IMR-90 (cell line): ENCODE measurements around the gene ZNF362. TPM values are rescaled to one million over a fixed set of nuclear protein-coding genes. Genes with fewer than 3 reads are reported as not detected.

ENCODE experiments used
- ATAC-seq: fragments of 200-7000 bp; cut with Tn5 transposase; 2 replicates; pipeline ENCODE4 v1.9.1; 2020; ENCODE audit warnings: low read depth, mild to moderate bottlenecking, moderate library complexity
- BruUV-seq: library from RNA; stranded (reverse); fragments of 400-500 nt; replicated peaks from 2 replicates; lab custom pipeline; 2021; lab: Mats Ljungman, UMichigan
- CTCF ChIA-PET: fragments of 300-600 bp; formaldehyde crosslinking; extraction: SDS; loops from one replicate; lab custom pipeline; 2021; ENCODE audit warnings: antibody characterized with exemption; lab: Yijun Ruan, JAX
- POLR2A ChIA-PET: fragments of 300-600 bp; sonication (Branson Sonifier 250); formaldehyde crosslinking; loops from one replicate; lab custom pipeline; 2022; ENCODE audit warnings: antibody characterized with exemption; ENCODE audit not compliant: unreplicated experiment; lab: Charles Lee
- DNase-seq: peaks from one replicate; pipeline ENCODE4 v3.0.0; 2013
- H2AFZ ChIP-seq: replicated peaks from 2 replicates; pipeline ENCODE3; 2013; ENCODE audit warnings: low read length, mild to moderate bottlenecking; ENCODE audit not compliant: poor library complexity
- H2AK5ac ChIP-seq: 2 replicates; pipeline ENCODE4 v1.6.1; 2013; ENCODE audit warnings: low read depth, low read length, inconsistent platforms
- H2AK9ac ChIP-seq: replicated peaks from 2 replicates; pipeline ENCODE3; 2013; ENCODE audit warnings: mild to moderate bottlenecking, low read depth, low read length, moderate library complexity; ENCODE audit not compliant: poor library complexity
- H2BK120ac ChIP-seq: 2 replicates; pipeline ENCODE4 v1.6.1; 2013; ENCODE audit warnings: low read depth, low read length, inconsistent platforms
- H2BK15ac ChIP-seq: 3 replicates; pipeline ENCODE4 v1.6.1; 2013; ENCODE audit warnings: low read depth, low read length, inconsistent platforms
- H2BK20ac ChIP-seq: 2 replicates; pipeline ENCODE4 v1.6.1; 2013; ENCODE audit warnings: low read depth, mild to moderate bottlenecking, inconsistent platforms, low read length, moderate library complexity
- H2BK5ac ChIP-seq: 2 replicates; pipeline ENCODE4 v1.6.1; 2013; ENCODE audit warnings: mild to moderate bottlenecking, low read depth, low read length, inconsistent platforms; ENCODE audit not compliant: poor library complexity, severe bottlenecking
- H3K14ac ChIP-seq: replicated peaks from 2 replicates; pipeline ENCODE4 v1.6.1; 2013; ENCODE audit warnings: low read depth, low read length, inconsistent platforms
- H3K18ac ChIP-seq: 2 replicates; pipeline ENCODE4 v1.6.1; 2013; ENCODE audit warnings: low read depth, low read length, control low read depth
- H3K23ac ChIP-seq: 2 replicates; pipeline ENCODE4 v1.6.1; 2013; ENCODE audit warnings: low read depth, low read length, inconsistent platforms
- H3K27ac ChIP-seq: 2 replicates; pipeline ENCODE4 v1.5.1; 2013; ENCODE audit warnings: mild to moderate bottlenecking, control low read depth, low read length; ENCODE audit not compliant: insufficient read depth
- H3K27me3 ChIP-seq: 2 replicates; pipeline ENCODE4 v1.6.1; 2013; ENCODE audit warnings: low read length; ENCODE audit not compliant: control insufficient read depth, insufficient read depth
- H3K36me3 ChIP-seq: 2 replicates; pipeline ENCODE4 v1.6.1; 2013; ENCODE audit warnings: low read length, mixed read lengths; ENCODE audit not compliant: control insufficient read depth, insufficient read depth
- H3K4ac ChIP-seq: 2 replicates; pipeline ENCODE4 v1.6.1; 2013; ENCODE audit warnings: low read depth, low read length, inconsistent platforms
- H3K4me1 ChIP-seq: 2 replicates; pipeline ENCODE4 v1.6.1; 2013; ENCODE audit warnings: low read length, mixed read lengths; ENCODE audit not compliant: control insufficient read depth, insufficient read depth
- H3K4me2 ChIP-seq: 2 replicates; pipeline ENCODE4 v1.6.1; 2013; ENCODE audit warnings: low read depth, mild to moderate bottlenecking, control low read depth, low read length, moderate library complexity
- H3K4me3 ChIP-seq: 2 replicates; pipeline ENCODE4 v1.5.1; 2013; ENCODE audit warnings: low read depth, mild to moderate bottlenecking, control low read depth, low read length, moderate library complexity; ENCODE audit not compliant: insufficient read depth
- H3K56ac ChIP-seq: 2 replicates; pipeline ENCODE4 v1.6.1; 2013; ENCODE audit warnings: low read length, inconsistent platforms; ENCODE audit not compliant: insufficient read depth; ENCODE audit errors: extremely low read depth
- H3K79me1 ChIP-seq, 2 experiments: 2 replicates each; pipeline ENCODE4 v1.6.1; 2013; ENCODE audit warnings: low read length in 2 of 2, inconsistent platforms in 1 of 2, low read depth in 1 of 2
- H3K9ac ChIP-seq: 2 replicates; pipeline ENCODE4 v1.6.1; 2013; ENCODE audit warnings: low read depth, low read length, control low read depth
- H3K9me1 ChIP-seq: 2 replicates; pipeline ENCODE4 v1.6.1; 2013; ENCODE audit warnings: low read length, inconsistent platforms; ENCODE audit not compliant: insufficient read depth
- H3K9me3 ChIP-seq: 2 replicates; pipeline ENCODE4 v1.6.1; 2013; ENCODE audit warnings: low read length; ENCODE audit not compliant: control insufficient read depth, insufficient read depth
- H4K20me1 ChIP-seq: 2 replicates; pipeline ENCODE4 v1.6.1; 2013; ENCODE audit warnings: low read length, inconsistent platforms; ENCODE audit not compliant: insufficient read depth
- H4K5ac ChIP-seq: 2 replicates; pipeline ENCODE4 v1.6.1; 2013; ENCODE audit warnings: mild to moderate bottlenecking, low read depth, low read length, control low read depth
- H4K8ac ChIP-seq, 2 experiments: 2 replicates each; pipeline ENCODE4 v1.6.1; 2013; ENCODE audit warnings: low read depth in 2 of 2, low read length in 2 of 2, control low read depth in 1 of 2, inconsistent platforms in 1 of 2
- H4K91ac ChIP-seq: 2 replicates; pipeline ENCODE4 v1.6.1; 2013; ENCODE audit warnings: low read depth, low read length, inconsistent platforms; ENCODE audit not compliant: insufficient read depth
- BHLHE40 ChIP-seq: fragments of 150-350 bp; IDR thresholded peaks from 2 replicates; pipeline ENCODE4 v1.6.1; 2016; ENCODE audit warnings: mild to moderate bottlenecking, low read depth, low read length
- CEBPB ChIP-seq: IDR thresholded peaks from 2 replicates; pipeline ENCODE4 v1.6.1; 2012; ENCODE audit warnings: low read depth, low read length, improper control_type of control experiment
- MXI1 ChIP-seq: IDR thresholded peaks from 2 replicates; pipeline ENCODE4 v1.6.1; 2012; ENCODE audit warnings: low read depth, mild to moderate bottlenecking, low read length, moderate library complexity, borderline replicate concordance
- RAD21 ChIP-seq: IDR thresholded peaks from 2 replicates; pipeline ENCODE4 v1.6.1; 2012; ENCODE audit warnings: low read length, improper control_type of control experiment
- USF2 ChIP-seq: fragments of 150-350 bp; IDR thresholded peaks from 2 replicates; pipeline ENCODE4 v1.6.1; 2017; ENCODE audit warnings: mild to moderate bottlenecking, antibody characterized with exemption, low read length, low read depth
- WGBS, 2 experiments: methylation state at CpG; one replicate each; pipeline versions ENCODE4 v1.1.5 to v1.1.7; 2013; ENCODE audit warnings: missing lambda C conversion rate in 2 of 2; ENCODE audit not compliant: insufficient read length in 1 of 2; ENCODE audit errors: extremely low coverage in 2 of 2; 5-methylcytosine and 5-hydroxymethylcytosine counted together
- dilution Hi-C: fragments of 300-500 bp; cut with HindIII; formaldehyde crosslinking; loops from one replicate; pipeline ENCODE4 v1.14.3; 2018; ENCODE audit warnings: low sequenced_read_pairs; ENCODE audit not compliant: unreplicated experiment
- in situ Hi-C: fragments of 300-500 bp; cut with MboI; formaldehyde crosslinking; loops from 3 replicates; pipeline ENCODE4 v1.14.3; 2019; ENCODE audit warnings: low sequenced_read_pairs, inconsistent platforms, mixed read lengths
- intact Hi-C: fragments of 100-400 bp; cut with micrococcal nuclease; formaldehyde crosslinking; loops from 2 replicates; pipeline ENCODE4 v1.10.0; 2022
- polyA plus RNA-seq, 3 experiments: library from polyadenylated mRNA; depleted of rRNA; stranded (reverse); fragments of >200 nt; gene quantifications; 2 replicates each; pipeline ENCODE4 v1.2.3, GENCODE V29; 2012; ENCODE audit warnings: low replicate concordance in 1 of 3
- total RNA-seq: library from RNA; depleted of rRNA; stranded (reverse); fragments of >200 nt; gene quantifications from 2 replicates; pipeline ENCODE4 v1.2.3, GENCODE V29; 2012

The ZNF362 gene
- total and polyA plus RNA-seq, 2 of the 4 experiments (the other 2 are of a cell fraction): 5.7 to 12.9 TPM

- TF ChIP-seq CEBPB: no peak
- no peak for TF ChIP-seq RAD21
- TF ChIP-seq USF2: no peak
- TF ChIP-seq BHLHE40: no peak
- no peak for TF ChIP-seq MXI1
Measured at GRCh38 chr1:33328817-33329216, 72.5 kb downstream of the ZNF362 start (continued).

- H4K8ac ChIP-seq: no peak overlapping the region
- ATAC-seq: no peak
- no peak overlapping the region for H2BK20ac ChIP-seq
- TF ChIP-seq USF2: no peak
- no peak for TF ChIP-seq RAD21
- peaks cover 30% of the 10 kb centered on the region for H3K4me1 ChIP-seq
- no peak overlapping the region for H2AK9ac ChIP-seq
- H3K23ac ChIP-seq: no peak overlapping the region
- no peak overlapping the region for H2AFZ ChIP-seq
- peaks cover 90% of the 10 kb centered on the region for H4K20me1 ChIP-seq
- no peak overlapping the region for H3K4me2 ChIP-seq
- intact Hi-C loops (loop anchor here (5.0 kb wide), 1 partner anchor 38 kb away; no protein-coding TSS in a partner anchor), in situ Hi-C loops (no loop called here), dilution Hi-C loops (no loop called here)
- DNase-seq: no peak
- H3K27ac ChIP-seq: no peak overlapping the region
- no peak overlapping the region for H2BK120ac ChIP-seq
- peaks cover 60 to 93% of the 10 kb centered on the region in 2 experiments for H3K79me1 ChIP-seq
- peaks cover 87% of the 10 kb centered on the region for H3K36me3 ChIP-seq
- ChIA-PET CTCF (interaction anchor here (0.9 to 1.0 kb wide), 2 partner anchors 9 to 13 kb away, joined by 3 read pairs; no protein-coding TSS in a partner anchor), POLR2A (no interaction called here)
- no peaks in the 10 kb centered on the region for H3K27me3 ChIP-seq
- no peak overlapping the region for H3K56ac ChIP-seq
- WGBS, 2 experiments: 89% methylated on average over 8 of the region's 19 CpGs; no CpG with 5 or more reads in 1 of the 2 experiments
- H3K4me3 ChIP-seq: no peak overlapping the region
- 0 out of 2 replicates have a peak overlapping the region, but pooled peaks have one; percentile 1 for H3K14ac ChIP-seq
- no peak overlapping the region for H3K9ac ChIP-seq
- H4K91ac ChIP-seq: no peak overlapping the region
- peaks cover 27% of the 10 kb centered on the region for H3K9me1 ChIP-seq
- no peak overlapping the region for H2AK5ac ChIP-seq
- no peaks in the 10 kb centered on the region for H3K9me3 ChIP-seq
- no TSS peak for BruUV-seq
- no peak overlapping the region for H2BK15ac ChIP-seq
- H4K5ac ChIP-seq: no peak overlapping the region
- H2BK5ac ChIP-seq: no peak overlapping the region
- H3K18ac ChIP-seq: no peak overlapping the region
- no peak overlapping the region for H3K4ac ChIP-seq
Measured at GRCh38 chr1:33329600-33330305, 73.5 kb downstream of the ZNF362 start.
